OCI-LY3 (cell line): Measurements from ENCODE around the gene LBR.
"Not testable (repeated sequence)": the region's sequence is repeated elsewhere in the genome, so short reads cannot be mapped to it uniquely, and the experiment has no call there.

Experiments
- CTCF ChIP-seq: fragments of 200-600, 300-600 bp; sonication (generic); IDR thresholded peaks from 2 replicates; pipeline ENCODE4 v1.5.1; 2014; ENCODE audit warnings: antibody characterized with exemption, low read length, low read depth
- EZH2phosphoT487 ChIP-seq: fragments of 200-600 bp; shearing (Covaris generic); IDR thresholded peaks from 2 replicates; pipeline ENCODE4 v1.6.1; 2018; ENCODE audit warnings: antibody characterized with exemption, mixed run types, low read depth

DNA sequence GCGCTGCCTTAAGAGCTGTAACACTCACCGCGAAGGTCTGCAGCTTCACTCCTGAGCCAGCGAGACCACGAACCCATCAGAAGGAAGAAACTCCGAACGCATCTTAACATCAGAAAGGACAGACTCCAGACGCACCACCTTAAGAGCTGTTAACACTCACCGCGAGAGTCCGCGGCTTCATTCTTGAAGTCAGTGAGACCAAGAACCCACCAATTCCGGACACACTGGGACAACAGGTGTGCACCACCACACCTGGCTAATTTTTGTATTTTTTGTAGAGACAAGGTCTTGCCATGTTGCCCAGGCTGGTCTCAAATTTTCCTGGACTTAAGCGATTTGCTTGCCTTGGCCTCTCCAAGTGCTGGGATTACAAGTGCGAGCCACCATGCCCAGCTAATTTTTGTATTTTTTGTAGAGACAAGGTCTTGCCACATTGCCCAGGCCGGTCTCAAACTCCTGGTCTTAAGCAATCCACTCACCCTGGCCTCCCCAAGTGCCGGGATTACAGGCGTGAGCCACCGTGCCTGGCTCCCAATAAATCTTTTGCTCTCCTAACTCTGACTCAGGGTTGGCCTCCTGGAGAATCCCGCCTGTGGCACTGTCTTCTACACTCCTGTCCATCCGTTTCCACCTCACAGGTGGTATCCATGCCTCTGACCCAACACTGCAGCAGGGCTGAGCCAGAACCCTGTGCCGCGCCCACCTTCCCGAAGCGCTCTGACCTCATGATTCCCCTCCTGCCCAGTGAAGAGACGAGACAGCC lies 46.0 kb upstream of the LBR start:
- TF ChIP-seq CTCF, EZH2phosphoT487: not testable (repeated sequence)
